HepG2 (cell line): Measurements from ENCODE around the gene GNAI2. TPM values are rescaled to one million over a fixed set of nuclear protein-coding genes. Genes with fewer than 3 reads are reported as not detected.
A peak's percentile ranks its signal among the peaks of the same experiment; 100 is the strongest.

ENCODE experiments used
- ATF1 ChIP-seq: IDR thresholded peaks from 2 replicates; pipeline ENCODE4 v1.6.1; 2016; ENCODE audit warnings: mild to moderate bottlenecking, control low read depth
- DPF2 ChIP-seq: sonication (generic); formaldehyde crosslinking; IDR thresholded peaks from 2 replicates; pipeline ENCODE4 v1.4.0; 2020; ENCODE audit warnings: mild to moderate bottlenecking, low read depth, missing genetic modification reagents, borderline replicate concordance
- DRAP1 ChIP-seq: IDR thresholded peaks from 2 replicates; pipeline ENCODE4 v1.6.1; 2016; ENCODE audit warnings: missing genetic modification reagents, missing compliant biosample characterization
- DZIP1 ChIP-seq: sonication (generic); formaldehyde crosslinking; IDR thresholded peaks from 2 replicates; pipeline ENCODE4 v1.5.0; 2020; ENCODE audit warnings: mild to moderate bottlenecking, missing genetic modification reagents
- FOXP4 ChIP-seq: sonication (generic); formaldehyde crosslinking; IDR thresholded peaks from 2 replicates; pipeline ENCODE4 v1.4.0; 2020; ENCODE audit warnings: missing genetic modification reagents
- HDAC6 ChIP-seq: fragments of 200-600 bp; sonication (generic); IDR thresholded peaks from 2 replicates; pipeline ENCODE4 v1.7.0; 2017; ENCODE audit warnings: mild to moderate bottlenecking, antibody characterized with exemption, low read length, low read depth
- HIVEP1 ChIP-seq: sonication (generic); formaldehyde crosslinking; IDR thresholded peaks from 2 replicates; pipeline ENCODE4 v1.4.0; 2020; ENCODE audit warnings: mild to moderate bottlenecking, missing genetic modification reagents
- MIER2 ChIP-seq: IDR thresholded peaks from 2 replicates; pipeline ENCODE4 v1.6.1; 2016; ENCODE audit warnings: missing biosample characterization, missing genetic modification reagents
- NCOA2 ChIP-seq: sonication (generic); formaldehyde crosslinking; IDR thresholded peaks from 2 replicates; pipeline ENCODE4 v1.8.0; 2022; ENCODE audit warnings: inconsistent platforms
- NR0B2 ChIP-seq: sonication (generic); formaldehyde crosslinking; IDR thresholded peaks from 2 replicates; pipeline ENCODE4 v1.4.0; 2020; ENCODE audit warnings: mild to moderate bottlenecking, missing genetic modification reagents
- PAX8 ChIP-seq: sonication (generic); formaldehyde crosslinking; IDR thresholded peaks from 2 replicates; pipeline ENCODE4 v1.8.0; 2022; ENCODE audit warnings: mild to moderate bottlenecking, missing genetic modification reagents, borderline replicate concordance
- POLR2G ChIP-seq: fragments of 200-400 bp; formaldehyde crosslinking; IDR thresholded peaks from 2 replicates; pipeline ENCODE4 v1.6.1; 2018; ENCODE audit warnings: mild to moderate bottlenecking, low read depth, low read length, moderate library complexity
- SIN3B ChIP-seq: fragments of 150-350 bp; IDR thresholded peaks from 2 replicates; pipeline ENCODE4 v1.6.1; 2014; ENCODE audit warnings: low read length
- TFDP1 ChIP-seq: IDR thresholded peaks from 2 replicates; pipeline ENCODE4 v1.6.1; 2016; ENCODE audit warnings: missing compliant biosample characterization, missing genetic modification reagents, borderline replicate concordance
- ZBTB25 ChIP-seq: IDR thresholded peaks from 2 replicates; pipeline ENCODE4 v1.6.1; 2018; ENCODE audit warnings: missing genetic modification reagents
- ZFAT ChIP-seq: sonication (generic); formaldehyde crosslinking; conservative IDR thresholded peaks from 2 replicates; pipeline ENCODE4 v1.8.1; 2023; ENCODE audit warnings: missing genetic modification reagents, inconsistent platforms
- ZFP36L1 ChIP-seq: sonication (generic); formaldehyde crosslinking; IDR thresholded peaks from 2 replicates; pipeline ENCODE4 v1.8.0; 2022; ENCODE audit warnings: mild to moderate bottlenecking, missing genetic modification reagents, moderate library complexity
- ZNF17 ChIP-seq: sonication (generic); formaldehyde crosslinking; IDR thresholded peaks from 2 replicates; pipeline ENCODE4 v1.5.0; 2020; ENCODE audit warnings: mild to moderate bottlenecking, missing genetic modification reagents
- ZNF337 ChIP-seq: sonication (generic); formaldehyde crosslinking; IDR thresholded peaks from 2 replicates; pipeline ENCODE4 v1.5.1; 2020; ENCODE audit warnings: missing genetic modification reagents, low read depth, mild to moderate bottlenecking, borderline replicate concordance
- ZNF451 ChIP-seq: sonication (generic); formaldehyde crosslinking; IDR thresholded peaks from 2 replicates; pipeline ENCODE4 v1.5.0; 2020; ENCODE audit warnings: mild to moderate bottlenecking, missing genetic modification reagents
- ZNF879 ChIP-seq: sonication (generic); formaldehyde crosslinking; IDR thresholded peaks from 2 replicates; pipeline ENCODE4 v1.8.1; 2023; ENCODE audit warnings: missing genetic modification reagents
- ZSCAN25 ChIP-seq: sonication (generic); formaldehyde crosslinking; IDR thresholded peaks from 2 replicates; pipeline ENCODE4 v1.8.0; 2022; ENCODE audit warnings: mild to moderate bottlenecking, missing genetic modification reagents
- polyA plus RNA-seq, 8 experiments: library from polyadenylated mRNA; depleted of rRNA in 3 of 8; stranded (reverse) in 7 of 8; unstranded in 1 of 8; fragments of >200 nt; fragmentation: Illumina TruSeq in 4 of 8; extraction: Trizol in 4 of 8; gene quantifications; 2 replicates each; pipeline versions ENCODE4 v1.2.1 to v1.2.3, GENCODE V29; 2011 to 2016; ENCODE audit warnings: low read depth in 4 of 8, missing spikeins in 1 of 8, mixed read lengths in 1 of 8; ENCODE audit not compliant: insufficient read depth in 1 of 8
- total RNA-seq, 5 experiments: library from RNA; depleted of rRNA; stranded (reverse); fragments of >200 nt; fragmentation: Illumina TruSeq; extraction: Trizol; gene quantifications; 2 replicates each; pipeline ENCODE4 v1.2.3, GENCODE V29; 2016; ENCODE audit warnings: low read depth in 1 of 5

GNAI2 gene
- total and polyA plus RNA-seq, 2 of the 13 experiments (the other 11 are each of a cell fraction or from before 2014, with no cell fraction given): 51.1 to 66.2 TPM

GRCh38 chr3:50269977-50270413 is 34.0 kb downstream of the GNAI2 start (continued):
- no peak for TF ChIP-seq ZFAT (CRISPR knock-in tag)
- TF ChIP-seq POLR2G: 0 out of 2 replicates have a peak, but pooled peaks have one; percentile 33
- no peak for TF ChIP-seq HIVEP1 (CRISPR knock-in tag)
- no peak for TF ChIP-seq MIER2
- no peak for TF ChIP-seq SIN3B
- no peak for TF ChIP-seq DRAP1 (CRISPR knock-in tag)
- no peak for TF ChIP-seq HDAC6
- TF ChIP-seq ZFP36L1: no peak
- no peak for TF ChIP-seq DPF2
- no peak for TF ChIP-seq NR0B2 (CRISPR knock-in tag)
- TF ChIP-seq ZNF17 (CRISPR knock-in tag): 0 out of 2 replicates have a peak, but pooled peaks have one; percentile 60
- TF ChIP-seq ATF1 (CRISPR knock-in tag): no peak
- TF ChIP-seq TFDP1 (CRISPR knock-in tag): 0 out of 2 replicates have a peak, but pooled peaks have one; percentile 4
- no peak for TF ChIP-seq ZNF879 (CRISPR knock-in tag)
- TF ChIP-seq ZSCAN25 (CRISPR knock-in tag): no peak
- TF ChIP-seq DZIP1: no peak
- TF ChIP-seq ZNF337 (CRISPR knock-in tag): peak; percentile 60; the same call in 1 of the 2 replicates
- no peak for TF ChIP-seq PAX8
- 0 out of 2 replicates have a peak, but pooled peaks have one; percentile 27 for TF ChIP-seq FOXP4 (CRISPR knock-in tag)
- TF ChIP-seq NCOA2 (CRISPR knock-in tag): no peak
- 0 out of 2 replicates have a peak, but pooled peaks have one; percentile 23 for TF ChIP-seq ZNF451 (CRISPR knock-in tag)
- TF ChIP-seq ZBTB25 (CRISPR knock-in tag): no peak
